GM23338 (cell line): ENCODE data around the gene CBR1.

ENCODE experiments used
- EZH2 ChIP-seq: fragments of 200-600 bp; sonication (generic); IDR thresholded peaks from one replicate; pipeline ENCODE4 v1.8.0; 2017; ENCODE audit warnings: antibody characterized with exemption, mild to moderate bottlenecking, low read depth; ENCODE audit not compliant: unreplicated experiment
- EZH2phosphoT487 ChIP-seq: fragments of 200-600 bp; sonication (generic); IDR thresholded peaks from one replicate; pipeline ENCODE4 v1.8.1; 2018; ENCODE audit warnings: antibody characterized with exemption; ENCODE audit not compliant: unreplicated experiment
- POLR2AphosphoS5 ChIP-seq: IDR thresholded peaks from 2 replicates; pipeline ENCODE4 v1.6.1; 2016; ENCODE audit warnings: antibody characterized with exemption, low read depth
- TF ChIP-seq, protein P1 (sequence below), 2 experiments: fragments of 200-600 bp in 1 of 2; sonication (generic) in 1 of 2; conservative IDR thresholded peaks; 2 replicates each; pipeline versions ENCODE4 v1.5.1 to v1.6.1; 2016 to 2017; ENCODE audit warnings: antibody characterized with exemption in 2 of 2, low read depth in 2 of 2, mild to moderate bottlenecking in 2 of 2, moderate library complexity in 1 of 2
- TF ChIP-seq, protein P2 (sequence below): IDR thresholded peaks from 2 replicates; pipeline ENCODE4 v1.6.1; 2016; ENCODE audit warnings: antibody characterized with exemption
- TF ChIP-seq, protein P3 (sequence below): IDR thresholded peaks from one replicate; pipeline ENCODE4 v1.6.1; 2018; ENCODE audit warnings: antibody characterized with exemption; ENCODE audit not compliant: unreplicated experiment

DNA sequence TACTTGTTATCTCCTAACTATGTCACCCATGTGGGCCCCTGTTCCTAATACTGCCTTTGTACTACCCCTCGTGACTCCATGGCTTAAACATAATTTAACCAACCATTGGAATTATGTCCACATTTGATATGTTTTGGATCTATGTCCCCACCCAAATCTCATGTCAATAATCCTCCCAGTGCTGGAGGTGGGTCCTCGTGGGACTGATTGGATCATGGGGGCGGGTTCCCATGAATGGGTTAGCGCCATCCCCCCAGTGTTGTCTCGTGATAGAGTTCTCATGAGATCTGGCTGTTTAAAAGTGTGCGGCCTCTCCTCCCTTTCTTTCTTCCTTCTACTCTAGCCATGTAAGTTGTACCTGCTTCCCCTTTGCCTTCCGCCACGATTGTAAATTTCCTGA is 9.8 kb downstream of the CBR1 start:
- no peak for TF ChIP-seq POLR2AphosphoS5
- TF ChIP-seq, protein P1, sequence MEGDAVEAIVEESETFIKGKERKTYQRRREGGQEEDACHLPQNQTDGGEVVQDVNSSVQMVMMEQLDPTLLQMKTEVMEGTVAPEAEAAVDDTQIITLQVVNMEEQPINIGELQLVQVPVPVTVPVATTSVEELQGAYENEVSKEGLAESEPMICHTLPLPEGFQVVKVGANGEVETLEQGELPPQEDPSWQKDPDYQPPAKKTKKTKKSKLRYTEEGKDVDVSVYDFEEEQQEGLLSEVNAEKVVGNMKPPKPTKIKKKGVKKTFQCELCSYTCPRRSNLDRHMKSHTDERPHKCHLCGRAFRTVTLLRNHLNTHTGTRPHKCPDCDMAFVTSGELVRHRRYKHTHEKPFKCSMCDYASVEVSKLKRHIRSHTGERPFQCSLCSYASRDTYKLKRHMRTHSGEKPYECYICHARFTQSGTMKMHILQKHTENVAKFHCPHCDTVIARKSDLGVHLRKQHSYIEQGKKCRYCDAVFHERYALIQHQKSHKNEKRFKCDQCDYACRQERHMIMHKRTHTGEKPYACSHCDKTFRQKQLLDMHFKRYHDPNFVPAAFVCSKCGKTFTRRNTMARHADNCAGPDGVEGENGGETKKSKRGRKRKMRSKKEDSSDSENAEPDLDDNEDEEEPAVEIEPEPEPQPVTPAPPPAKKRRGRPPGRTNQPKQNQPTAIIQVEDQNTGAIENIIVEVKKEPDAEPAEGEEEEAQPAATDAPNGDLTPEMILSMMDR (conservative IDR thresholded peaks at IDR 0.05; ENCODE audit: low read depth in 2 of 2), result no peak
- no peak for TF ChIP-seq EZH2
- TF ChIP-seq, protein P2, sequence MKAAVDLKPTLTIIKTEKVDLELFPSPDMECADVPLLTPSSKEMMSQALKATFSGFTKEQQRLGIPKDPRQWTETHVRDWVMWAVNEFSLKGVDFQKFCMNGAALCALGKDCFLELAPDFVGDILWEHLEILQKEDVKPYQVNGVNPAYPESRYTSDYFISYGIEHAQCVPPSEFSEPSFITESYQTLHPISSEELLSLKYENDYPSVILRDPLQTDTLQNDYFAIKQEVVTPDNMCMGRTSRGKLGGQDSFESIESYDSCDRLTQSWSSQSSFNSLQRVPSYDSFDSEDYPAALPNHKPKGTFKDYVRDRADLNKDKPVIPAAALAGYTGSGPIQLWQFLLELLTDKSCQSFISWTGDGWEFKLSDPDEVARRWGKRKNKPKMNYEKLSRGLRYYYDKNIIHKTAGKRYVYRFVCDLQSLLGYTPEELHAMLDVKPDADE, result no peak
- no peak for TF ChIP-seq EZH2phosphoT487
- TF ChIP-seq, protein P3, sequence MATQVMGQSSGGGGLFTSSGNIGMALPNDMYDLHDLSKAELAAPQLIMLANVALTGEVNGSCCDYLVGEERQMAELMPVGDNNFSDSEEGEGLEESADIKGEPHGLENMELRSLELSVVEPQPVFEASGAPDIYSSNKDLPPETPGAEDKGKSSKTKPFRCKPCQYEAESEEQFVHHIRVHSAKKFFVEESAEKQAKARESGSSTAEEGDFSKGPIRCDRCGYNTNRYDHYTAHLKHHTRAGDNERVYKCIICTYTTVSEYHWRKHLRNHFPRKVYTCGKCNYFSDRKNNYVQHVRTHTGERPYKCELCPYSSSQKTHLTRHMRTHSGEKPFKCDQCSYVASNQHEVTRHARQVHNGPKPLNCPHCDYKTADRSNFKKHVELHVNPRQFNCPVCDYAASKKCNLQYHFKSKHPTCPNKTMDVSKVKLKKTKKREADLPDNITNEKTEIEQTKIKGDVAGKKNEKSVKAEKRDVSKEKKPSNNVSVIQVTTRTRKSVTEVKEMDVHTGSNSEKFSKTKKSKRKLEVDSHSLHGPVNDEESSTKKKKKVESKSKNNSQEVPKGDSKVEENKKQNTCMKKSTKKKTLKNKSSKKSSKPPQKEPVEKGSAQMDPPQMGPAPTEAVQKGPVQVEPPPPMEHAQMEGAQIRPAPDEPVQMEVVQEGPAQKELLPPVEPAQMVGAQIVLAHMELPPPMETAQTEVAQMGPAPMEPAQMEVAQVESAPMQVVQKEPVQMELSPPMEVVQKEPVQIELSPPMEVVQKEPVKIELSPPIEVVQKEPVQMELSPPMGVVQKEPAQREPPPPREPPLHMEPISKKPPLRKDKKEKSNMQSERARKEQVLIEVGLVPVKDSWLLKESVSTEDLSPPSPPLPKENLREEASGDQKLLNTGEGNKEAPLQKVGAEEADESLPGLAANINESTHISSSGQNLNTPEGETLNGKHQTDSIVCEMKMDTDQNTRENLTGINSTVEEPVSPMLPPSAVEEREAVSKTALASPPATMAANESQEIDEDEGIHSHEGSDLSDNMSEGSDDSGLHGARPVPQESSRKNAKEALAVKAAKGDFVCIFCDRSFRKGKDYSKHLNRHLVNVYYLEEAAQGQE, result no peak
